ENCODE measurements around the gene SLC27A5.

Gene SLC27A5

GRCh38 chr19:58511353-58512208 lies at the start of gene SLC27A5:
Gene SLC27A5, minus strand, starts transcription at chr19:58511992. Its CDS starts 37 bp downstream, at chr19:58511955.
- DNase-seq: no peak

- DNase-seq: no peak
Measured at GRCh38 chr19:58560921-58561320, 49.1 kb upstream of the SLC27A5 start.

GRCh38 chr19:58560007-58560887 lies 48.5 kb upstream of the SLC27A5 start:
- DNase-seq: no peak

GRCh38 chr19:58559275-58560006 lies 47.6 kb upstream of the SLC27A5 start:
- DNase-seq: no peak

- DNase-seq: no peak
Measured at GRCh38 chr19:58558623-58559274, 47.0 kb upstream of the SLC27A5 start.

GRCh38 chr19:58558066-58558622 lies 46.4 kb upstream of the SLC27A5 start, which contains the start of gene UBE2M:
Gene UBE2M, minus strand, starts transcription at chr19:58558611. Its CDS starts 230 bp downstream, at chr19:58558381.
- no peak for DNase-seq

- DNase-seq: no peak
Measured at GRCh38 chr19:58557221-58558065, 45.7 kb upstream of the SLC27A5 start.

- no peak for DNase-seq
Measured at GRCh38 chr19:58556622-58557220, 44.9 kb upstream of the SLC27A5 start.

- DNase-seq: no peak
Measured at GRCh38 chr19:58555920-58556621, 44.3 kb upstream of the SLC27A5 start.

GRCh38 chr19:58555369-58555885 lies 43.6 kb upstream of the SLC27A5 start:
- DNase-seq: no peak

GRCh38 chr19:58554494-58555368 lies 42.9 kb upstream of the SLC27A5 start, which contains the start of gene CHMP2A:
Gene CHMP2A, minus strand, starts transcription at chr19:58555105. Its CDS starts 893 bp downstream, at chr19:58554212.
- no peak for DNase-seq

- no peak for DNase-seq
Measured at GRCh38 chr19:58553799-58554493, 42.2 kb upstream of the SLC27A5 start.

- no peak for DNase-seq
Measured at GRCh38 chr19:58552655-58553054, 40.9 kb upstream of the SLC27A5 start.

GRCh38 chr19:58551577-58552471 lies 40.0 kb upstream of the SLC27A5 start:
- DNase-seq: no peak

GRCh38 chr19:58551123-58551497 lies 39.3 kb upstream of the SLC27A5 start:
- no peak for DNase-seq

- DNase-seq: no peak
Measured at GRCh38 chr19:58550362-58551122, 38.8 kb upstream of the SLC27A5 start.

Data from NCI-H2029 treated with DMSO at 0.1 percent for 48 hours (cell line).